HepG2 (cell line): ENCODE data around the gene ASXL1. TPM values are rescaled to one million over a fixed set of nuclear protein-coding genes. Genes with fewer than 3 reads are reported as not detected.

Experiments
- HMG20B ChIP-seq: conservative IDR thresholded peaks from 2 replicates; pipeline ENCODE4 v1.6.1; 2016; ENCODE audit warnings: missing genetic modification reagents, missing compliant biosample characterization
- MEIS2 ChIP-seq: sonication (generic); formaldehyde crosslinking; IDR thresholded peaks from 2 replicates; pipeline ENCODE4 v1.9.0; 2021; ENCODE audit warnings: mild to moderate bottlenecking, missing genetic modification reagents
- ZNF207 ChIP-seq: fragments of 450-650 bp; IDR thresholded peaks from 2 replicates; pipeline ENCODE4 v1.6.1; 2016; ENCODE audit warnings: antibody characterized with exemption, borderline replicate concordance
- ZNF251 ChIP-seq: sonication (generic); formaldehyde crosslinking; IDR thresholded peaks from 2 replicates; pipeline ENCODE4 v1.9.0; 2021; ENCODE audit warnings: mild to moderate bottlenecking, missing genetic modification reagents
- ZNF256 ChIP-seq: sonication (generic); formaldehyde crosslinking; conservative IDR thresholded peaks from 2 replicates; pipeline ENCODE4 v1.4.0; 2020; ENCODE audit warnings: missing genetic modification reagents
- ZNF607 ChIP-seq: sonication (generic); formaldehyde crosslinking; IDR thresholded peaks from 2 replicates; pipeline ENCODE4 v1.5.1; 2020; ENCODE audit warnings: missing genetic modification reagents, mild to moderate bottlenecking, borderline replicate concordance
- ZNF761 ChIP-seq: sonication (generic); formaldehyde crosslinking; conservative IDR thresholded peaks from 2 replicates; pipeline ENCODE4 v1.4.0; 2020; ENCODE audit warnings: mild to moderate bottlenecking, missing genetic modification reagents
- ZNF816 ChIP-seq: sonication (generic); formaldehyde crosslinking; IDR thresholded peaks from 2 replicates; pipeline ENCODE4 v1.8.0; 2022; ENCODE audit warnings: missing genetic modification reagents, mild to moderate bottlenecking, borderline replicate concordance
- polyA plus RNA-seq, 8 experiments: library from polyadenylated mRNA; depleted of rRNA in 3 of 8; stranded (reverse) in 7 of 8; unstranded in 1 of 8; fragments of >200 nt; fragmentation: Illumina TruSeq in 4 of 8; extraction: Trizol in 4 of 8; gene quantifications; 2 replicates each; pipeline versions ENCODE4 v1.2.1 to v1.2.3, GENCODE V29; 2011 to 2016; ENCODE audit warnings: low read depth in 4 of 8, missing spikeins in 1 of 8, mixed read lengths in 1 of 8; ENCODE audit not compliant: insufficient read depth in 1 of 8
- total RNA-seq, 5 experiments: library from RNA; depleted of rRNA; stranded (reverse); fragments of >200 nt; fragmentation: Illumina TruSeq; extraction: Trizol; gene quantifications; 2 replicates each; pipeline ENCODE4 v1.2.3, GENCODE V29; 2016; ENCODE audit warnings: low read depth in 1 of 5
- TF ChIP-seq, protein P1 (sequence below): sonication (generic); formaldehyde crosslinking; IDR thresholded peaks from 2 replicates; pipeline ENCODE4 v1.9.0; 2021; ENCODE audit warnings: missing genetic modification reagents, borderline replicate concordance
- TF ChIP-seq, protein P2 (sequence below): sonication (generic); formaldehyde crosslinking; IDR thresholded peaks from 2 replicates; pipeline ENCODE4 v1.5.1; 2020; ENCODE audit warnings: missing genetic modification reagents, mild to moderate bottlenecking, borderline replicate concordance
- TF ChIP-seq, protein P3 (sequence below): sonication (generic); formaldehyde crosslinking; IDR thresholded peaks from 2 replicates; pipeline ENCODE4 v1.4.0; 2020; ENCODE audit warnings: low read depth, mild to moderate bottlenecking, missing genetic modification reagents
- TF ChIP-seq, protein P4 (sequence below): sonication (generic); formaldehyde crosslinking; conservative IDR thresholded peaks from 2 replicates; pipeline ENCODE4 v1.4.0; 2020; ENCODE audit warnings: missing genetic modification reagents
- TF ChIP-seq, protein P5 (sequence below): sonication (generic); formaldehyde crosslinking; IDR thresholded peaks from 2 replicates; pipeline ENCODE4 v1.5.1; 2020; ENCODE audit warnings: mild to moderate bottlenecking, missing genetic modification reagents, moderate library complexity
- TF ChIP-seq, protein P6 (sequence below): sonication (generic); formaldehyde crosslinking; IDR thresholded peaks from 2 replicates; pipeline ENCODE4 v1.8.0; 2022; ENCODE audit warnings: mild to moderate bottlenecking, missing genetic modification reagents, moderate library complexity
- TF ChIP-seq, protein P7 (sequence below): sonication (generic); formaldehyde crosslinking; IDR thresholded peaks from 2 replicates; pipeline ENCODE4 v1.5.1; 2020; ENCODE audit warnings: mild to moderate bottlenecking, missing genetic modification reagents, borderline replicate concordance

The ASXL1 gene
- total and polyA plus RNA-seq, 2 of the 13 experiments (the other 11 are each of a cell fraction or from before 2014, with no cell fraction given), result 62.1 to 74.8 TPM

DNA sequence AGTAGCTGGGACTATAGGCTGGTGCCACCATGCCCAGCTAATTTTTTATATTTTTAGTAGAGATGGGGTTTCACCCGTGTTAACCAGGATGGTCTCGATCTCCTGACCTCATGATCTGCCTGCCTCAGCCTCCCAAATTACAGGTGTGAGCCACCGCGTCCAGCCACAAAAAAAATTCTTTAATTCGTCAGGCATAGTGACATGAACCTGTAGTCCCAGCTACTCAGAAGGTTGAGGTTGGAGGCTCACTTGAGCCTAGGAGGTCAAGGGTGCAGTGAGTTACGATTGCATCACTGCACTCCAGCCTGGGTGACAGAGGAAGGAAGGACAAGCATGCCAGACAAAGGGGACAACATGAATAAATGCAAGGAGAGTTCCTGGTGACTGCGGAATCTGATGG, 19.5 kb upstream of the ASXL1 start (continued):
- TF ChIP-seq, protein P1, sequence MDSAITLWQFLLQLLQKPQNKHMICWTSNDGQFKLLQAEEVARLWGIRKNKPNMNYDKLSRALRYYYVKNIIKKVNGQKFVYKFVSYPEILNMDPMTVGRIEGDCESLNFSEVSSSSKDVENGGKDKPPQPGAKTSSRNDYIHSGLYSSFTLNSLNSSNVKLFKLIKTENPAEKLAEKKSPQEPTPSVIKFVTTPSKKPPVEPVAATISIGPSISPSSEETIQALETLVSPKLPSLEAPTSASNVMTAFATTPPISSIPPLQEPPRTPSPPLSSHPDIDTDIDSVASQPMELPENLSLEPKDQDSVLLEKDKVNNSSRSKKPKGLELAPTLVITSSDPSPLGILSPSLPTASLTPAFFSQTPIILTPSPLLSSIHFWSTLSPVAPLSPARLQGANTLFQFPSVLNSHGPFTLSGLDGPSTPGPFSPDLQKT, result no peak
- TF ChIP-seq, protein P2, sequence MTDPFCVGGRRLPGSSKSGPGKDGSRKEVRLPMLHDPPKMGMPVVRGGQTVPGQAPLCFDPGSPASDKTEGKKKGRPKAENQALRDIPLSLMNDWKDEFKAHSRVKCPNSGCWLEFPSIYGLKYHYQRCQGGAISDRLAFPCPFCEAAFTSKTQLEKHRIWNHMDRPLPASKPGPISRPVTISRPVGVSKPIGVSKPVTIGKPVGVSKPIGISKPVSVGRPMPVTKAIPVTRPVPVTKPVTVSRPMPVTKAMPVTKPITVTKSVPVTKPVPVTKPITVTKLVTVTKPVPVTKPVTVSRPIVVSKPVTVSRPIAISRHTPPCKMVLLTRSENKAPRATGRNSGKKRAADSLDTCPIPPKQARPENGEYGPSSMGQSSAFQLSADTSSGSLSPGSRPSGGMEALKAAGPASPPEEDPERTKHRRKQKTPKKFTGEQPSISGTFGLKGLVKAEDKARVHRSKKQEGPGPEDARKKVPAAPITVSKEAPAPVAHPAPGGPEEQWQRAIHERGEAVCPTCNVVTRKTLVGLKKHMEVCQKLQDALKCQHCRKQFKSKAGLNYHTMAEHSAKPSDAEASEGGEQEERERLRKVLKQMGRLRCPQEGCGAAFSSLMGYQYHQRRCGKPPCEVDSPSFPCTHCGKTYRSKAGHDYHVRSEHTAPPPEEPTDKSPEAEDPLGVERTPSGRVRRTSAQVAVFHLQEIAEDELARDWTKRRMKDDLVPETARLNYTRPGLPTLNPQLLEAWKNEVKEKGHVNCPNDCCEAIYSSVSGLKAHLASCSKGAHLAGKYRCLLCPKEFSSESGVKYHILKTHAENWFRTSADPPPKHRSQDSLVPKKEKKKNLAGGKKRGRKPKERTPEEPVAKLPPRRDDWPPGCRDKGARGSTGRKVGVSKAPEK, result no peak
- TF ChIP-seq, protein P3, sequence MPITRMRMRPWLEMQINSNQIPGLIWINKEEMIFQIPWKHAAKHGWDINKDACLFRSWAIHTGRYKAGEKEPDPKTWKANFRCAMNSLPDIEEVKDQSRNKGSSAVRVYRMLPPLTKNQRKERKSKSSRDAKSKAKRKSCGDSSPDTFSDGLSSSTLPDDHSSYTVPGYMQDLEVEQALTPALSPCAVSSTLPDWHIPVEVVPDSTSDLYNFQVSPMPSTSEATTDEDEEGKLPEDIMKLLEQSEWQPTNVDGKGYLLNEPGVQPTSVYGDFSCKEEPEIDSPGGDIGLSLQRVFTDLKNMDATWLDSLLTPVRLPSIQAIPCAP (CRISPR knock-in tag), result no peak
- TF ChIP-seq ZNF607 (CRISPR knock-in tag) (no peak), ZNF256 (CRISPR knock-in tag) (no peak), ZNF816 (CRISPR knock-in tag) (no peak), MEIS2 (CRISPR knock-in tag) (no peak), ZNF761 (CRISPR knock-in tag) (no peak), ZNF251 (no peak), ZNF207 (no peak), HMG20B (no peak)
- TF ChIP-seq, protein P4, sequence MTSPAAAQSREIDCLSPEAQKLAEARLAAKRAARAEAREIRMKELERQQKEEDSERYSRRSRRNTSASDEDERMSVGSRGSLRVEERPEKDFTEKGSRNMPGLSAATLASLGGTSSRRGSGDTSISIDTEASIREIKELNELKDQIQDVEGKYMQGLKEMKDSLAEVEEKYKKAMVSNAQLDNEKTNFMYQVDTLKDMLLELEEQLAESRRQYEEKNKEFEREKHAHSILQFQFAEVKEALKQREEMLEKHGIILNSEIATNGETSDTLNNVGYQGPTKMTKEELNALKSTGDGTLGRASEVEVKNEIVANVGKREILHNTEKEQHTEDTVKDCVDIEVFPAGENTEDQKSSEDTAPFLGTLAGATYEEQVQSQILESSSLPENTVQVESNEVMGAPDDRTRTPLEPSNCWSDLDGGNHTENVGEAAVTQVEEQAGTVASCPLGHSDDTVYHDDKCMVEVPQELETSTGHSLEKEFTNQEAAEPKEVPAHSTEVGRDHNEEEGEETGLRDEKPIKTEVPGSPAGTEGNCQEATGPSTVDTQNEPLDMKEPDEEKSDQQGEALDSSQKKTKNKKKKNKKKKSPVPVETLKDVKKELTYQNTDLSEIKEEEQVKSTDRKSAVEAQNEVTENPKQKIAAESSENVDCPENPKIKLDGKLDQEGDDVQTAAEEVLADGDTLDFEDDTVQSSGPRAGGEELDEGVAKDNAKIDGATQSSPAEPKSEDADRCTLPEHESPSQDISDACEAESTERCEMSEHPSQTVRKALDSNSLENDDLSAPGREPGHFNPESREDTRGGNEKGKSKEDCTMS (CRISPR knock-in tag), result no peak
- TF ChIP-seq, protein P5, sequence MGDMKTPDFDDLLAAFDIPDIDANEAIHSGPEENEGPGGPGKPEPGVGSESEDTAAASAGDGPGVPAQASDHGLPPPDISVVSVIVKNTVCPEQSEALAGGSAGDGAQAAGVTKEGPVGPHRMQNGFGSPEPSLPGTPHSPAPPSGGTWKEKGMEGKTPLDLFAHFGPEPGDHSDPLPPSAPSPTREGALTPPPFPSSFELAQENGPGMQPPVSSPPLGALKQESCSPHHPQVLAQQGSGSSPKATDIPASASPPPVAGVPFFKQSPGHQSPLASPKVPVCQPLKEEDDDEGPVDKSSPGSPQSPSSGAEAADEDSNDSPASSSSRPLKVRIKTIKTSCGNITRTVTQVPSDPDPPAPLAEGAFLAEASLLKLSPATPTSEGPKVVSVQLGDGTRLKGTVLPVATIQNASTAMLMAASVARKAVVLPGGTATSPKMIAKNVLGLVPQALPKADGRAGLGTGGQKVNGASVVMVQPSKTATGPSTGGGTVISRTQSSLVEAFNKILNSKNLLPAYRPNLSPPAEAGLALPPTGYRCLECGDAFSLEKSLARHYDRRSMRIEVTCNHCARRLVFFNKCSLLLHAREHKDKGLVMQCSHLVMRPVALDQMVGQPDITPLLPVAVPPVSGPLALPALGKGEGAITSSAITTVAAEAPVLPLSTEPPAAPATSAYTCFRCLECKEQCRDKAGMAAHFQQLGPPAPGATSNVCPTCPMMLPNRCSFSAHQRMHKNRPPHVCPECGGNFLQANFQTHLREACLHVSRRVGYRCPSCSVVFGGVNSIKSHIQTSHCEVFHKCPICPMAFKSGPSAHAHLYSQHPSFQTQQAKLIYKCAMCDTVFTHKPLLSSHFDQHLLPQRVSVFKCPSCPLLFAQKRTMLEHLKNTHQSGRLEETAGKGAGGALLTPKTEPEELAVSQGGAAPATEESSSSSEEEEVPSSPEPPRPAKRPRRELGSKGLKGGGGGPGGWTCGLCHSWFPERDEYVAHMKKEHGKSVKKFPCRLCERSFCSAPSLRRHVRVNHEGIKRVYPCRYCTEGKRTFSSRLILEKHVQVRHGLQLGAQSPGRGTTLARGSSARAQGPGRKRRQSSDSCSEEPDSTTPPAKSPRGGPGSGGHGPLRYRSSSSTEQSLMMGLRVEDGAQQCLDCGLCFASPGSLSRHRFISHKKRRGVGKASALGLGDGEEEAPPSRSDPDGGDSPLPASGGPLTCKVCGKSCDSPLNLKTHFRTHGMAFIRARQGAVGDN (CRISPR knock-in tag), result no peak; the same call in 1 of the 2 replicates
- TF ChIP-seq, protein P6, sequence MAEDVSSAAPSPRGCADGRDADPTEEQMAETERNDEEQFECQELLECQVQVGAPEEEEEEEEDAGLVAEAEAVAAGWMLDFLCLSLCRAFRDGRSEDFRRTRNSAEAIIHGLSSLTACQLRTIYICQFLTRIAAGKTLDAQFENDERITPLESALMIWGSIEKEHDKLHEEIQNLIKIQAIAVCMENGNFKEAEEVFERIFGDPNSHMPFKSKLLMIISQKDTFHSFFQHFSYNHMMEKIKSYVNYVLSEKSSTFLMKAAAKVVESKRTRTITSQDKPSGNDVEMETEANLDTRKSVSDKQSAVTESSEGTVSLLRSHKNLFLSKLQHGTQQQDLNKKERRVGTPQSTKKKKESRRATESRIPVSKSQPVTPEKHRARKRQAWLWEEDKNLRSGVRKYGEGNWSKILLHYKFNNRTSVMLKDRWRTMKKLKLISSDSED (CRISPR knock-in tag), result no peak
- TF ChIP-seq, protein P7, sequence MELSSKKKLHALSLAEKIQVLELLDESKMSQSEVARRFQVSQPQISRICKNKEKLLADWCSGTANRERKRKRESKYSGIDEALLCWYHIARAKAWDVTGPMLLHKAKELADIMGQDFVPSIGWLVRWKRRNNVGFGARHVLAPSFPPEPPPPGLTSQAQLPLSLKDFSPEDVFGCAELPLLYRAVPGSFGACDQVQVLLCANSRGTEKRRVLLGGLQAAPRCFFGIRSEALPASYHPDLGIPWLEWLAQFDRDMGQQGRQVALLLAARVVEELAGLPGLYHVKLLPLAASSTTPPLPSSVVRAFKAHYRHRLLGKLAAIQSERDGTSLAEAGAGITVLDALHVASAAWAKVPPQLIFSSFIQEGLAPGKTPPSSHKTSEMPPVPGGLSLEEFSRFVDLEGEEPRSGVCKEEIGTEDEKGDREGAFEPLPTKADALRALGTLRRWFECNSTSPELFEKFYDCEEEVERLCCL, result no peak
